H1 (cell line): ENCODE results near the gene HBQ1. TPM values are rescaled to one million over a fixed set of nuclear protein-coding genes. Genes with fewer than 3 reads are reported as not detected.

ENCODE experiments used
- CTCF ChIA-PET: fragments of 300-600 bp; sonication (Branson Sonifier 250); formaldehyde crosslinking; loops from one replicate; lab custom pipeline; 2021; ENCODE audit not compliant: partially characterized antibody; lab: Charles Lee
- POLR2A ChIA-PET: fragments of 300-600 bp; sonication (Branson Sonifier 250); formaldehyde crosslinking; loops from one replicate; lab custom pipeline; 2021; ENCODE audit warnings: inconsistent platforms; ENCODE audit not compliant: partially characterized antibody; lab: Charles Lee
- DNase-seq, 2 experiments: peaks; one replicate each; pipeline versions ENCODE4 v3.0.0 to v3.0.0-alpha.2; 2010 to 2022; ENCODE audit warnings: low spot score in 2 of 2, low read depth in 1 of 2, mixed read lengths in 1 of 2
- FAIRE-seq: peaks from 2 replicates; lab custom pipeline; 2011; peaks lifted over from hg19 to GRCh38; lab: Jason Lieb, UNC
- H2AFZ ChIP-seq: 2 replicates; pipeline ENCODE4 v1.8.1; 2012; ENCODE audit warnings: low read length, inconsistent platforms
- H2AK5ac ChIP-seq: 2 replicates; pipeline ENCODE4 v1.6.1; 2013; ENCODE audit warnings: low read depth, low read length
- H2BK120ac ChIP-seq: replicated peaks from 2 replicates; pipeline ENCODE3; 2013; ENCODE audit warnings: low read depth, low read length, inconsistent platforms
- H2BK12ac ChIP-seq: 2 replicates; pipeline ENCODE4 v1.6.1; 2013; ENCODE audit warnings: low read depth, low read length
- H2BK15ac ChIP-seq: 2 replicates; pipeline ENCODE4 v1.6.1; 2013; ENCODE audit warnings: low read length
- H2BK20ac ChIP-seq: 2 replicates; pipeline ENCODE4 v1.6.1; 2013; ENCODE audit warnings: low read length
- H2BK5ac ChIP-seq: 2 replicates; pipeline ENCODE4 v1.6.1; 2013; ENCODE audit warnings: low read depth, low read length
- H3K14ac ChIP-seq: 2 replicates; pipeline ENCODE4 v1.6.1; 2013; ENCODE audit warnings: inconsistent platforms; ENCODE audit not compliant: insufficient read length
- H3K18ac ChIP-seq: 2 replicates; pipeline ENCODE4 v1.6.1; 2013; ENCODE audit warnings: low read length; ENCODE audit errors: extremely low read depth
- H3K23ac ChIP-seq: 2 replicates; pipeline ENCODE4 v1.6.1; 2013; ENCODE audit warnings: inconsistent platforms; ENCODE audit not compliant: insufficient read length
- H3K23me2 ChIP-seq: 2 replicates; pipeline ENCODE4 v1.6.1; 2013; ENCODE audit warnings: low read depth, low read length
- H3K27ac ChIP-seq: 2 replicates; pipeline ENCODE4 v1.6.1; 2011; ENCODE audit warnings: low read depth, low read length, inconsistent platforms
- H3K27me3 ChIP-seq, 4 experiments: replicated peaks in 1 of 4; 1 replicate in 1 of 4; 2 replicates in 3 of 4; pipeline versions ENCODE4 v1.6.1 to v1.8.1; 2011 to 2013; ENCODE audit warnings: low read length in 3 of 4, mild to moderate bottlenecking in 3 of 4, inconsistent platforms in 2 of 4, mixed read lengths in 2 of 4, moderate library complexity in 1 of 4; ENCODE audit not compliant: control insufficient read depth in 3 of 4, insufficient read depth in 3 of 4; ENCODE audit errors: extremely low read depth in 1 of 4
- H3K36me3 ChIP-seq, 4 experiments: 2 replicates each; pipeline versions ENCODE4 v1.6.1 to v1.8.1; 2011 to 2013; ENCODE audit warnings: mild to moderate bottlenecking in 4 of 4, low read length in 3 of 4, moderate library complexity in 2 of 4, control low read depth in 1 of 4, inconsistent platforms in 1 of 4; ENCODE audit not compliant: insufficient read depth in 4 of 4, control insufficient read depth in 2 of 4
- H3K4ac ChIP-seq: replicated peaks from 2 replicates; pipeline ENCODE3; 2013; ENCODE audit warnings: low read length, low read depth, mixed read lengths, inconsistent platforms; ENCODE audit not compliant: insufficient read length
- H3K4me1 ChIP-seq, 4 experiments: replicated peaks in 1 of 4; 1 replicate in 1 of 4; 2 replicates in 3 of 4; pipeline versions ENCODE4 v1.6.1 to v1.8.1; 2011 to 2013; ENCODE audit warnings: low read length in 3 of 4, inconsistent platforms in 2 of 4, mixed read lengths in 1 of 4; ENCODE audit not compliant: insufficient read depth in 4 of 4, control insufficient read depth in 3 of 4
- H3K4me2 ChIP-seq, 2 experiments: 2 replicates each; pipeline versions ENCODE4 v1.6.1 to v1.8.1; 2011 to 2013; ENCODE audit warnings: low read depth in 2 of 2, low read length in 2 of 2, control low read depth in 1 of 2, inconsistent platforms in 1 of 2, mild to moderate bottlenecking in 1 of 2; ENCODE audit not compliant: insufficient read depth in 1 of 2
- H3K4me3 ChIP-seq, 4 experiments: fragments of 200-600, 300-600 bp in 1 of 4; sonication (generic), shearing (Covaris generic), sonication (Bioruptor Twin) in 1 of 4; 2 replicates each; pipeline versions ENCODE4 v1.5.1 to v1.8.1; 2011 to 2016; ENCODE audit warnings: low read length in 4 of 4, low read depth in 3 of 4, control low read depth in 2 of 4, inconsistent platforms in 2 of 4, mild to moderate bottlenecking in 2 of 4, mixed read lengths in 1 of 4, moderate library complexity in 1 of 4; ENCODE audit not compliant: insufficient read depth in 2 of 4; ENCODE audit errors: extremely low read depth in 1 of 4
- H3K56ac ChIP-seq: replicated peaks from 2 replicates; pipeline ENCODE3; 2013; ENCODE audit warnings: low read depth, mild to moderate bottlenecking, mixed read lengths, low read length, inconsistent platforms; ENCODE audit not compliant: insufficient read length
- H3K79me1 ChIP-seq: 2 replicates; pipeline ENCODE4 v1.6.1; 2013; ENCODE audit warnings: low read depth, low read length, control low read depth
- H3K79me2 ChIP-seq, 2 experiments: 2 replicates each; pipeline versions ENCODE4 v1.6.1 to v1.8.1; 2012 to 2013; ENCODE audit warnings: low read length in 2 of 2, mild to moderate bottlenecking in 2 of 2, inconsistent platforms in 1 of 2; ENCODE audit not compliant: insufficient read depth in 2 of 2, control insufficient read depth in 1 of 2
- H3K9ac ChIP-seq, 4 experiments: replicated peaks in 1 of 4; 1 replicate in 1 of 4; 2 replicates in 3 of 4; pipeline versions ENCODE4 v1.6.1 to v1.8.1; 2011 to 2013; ENCODE audit warnings: low read depth in 3 of 4, low read length in 3 of 4, control low read depth in 2 of 4, mild to moderate bottlenecking in 2 of 4, moderate library complexity in 2 of 4, inconsistent platforms in 1 of 4; ENCODE audit errors: extremely low read depth in 1 of 4
- H3K9me3 ChIP-seq, 2 experiments: 2 replicates each; pipeline versions ENCODE4 v1.6.1 to v1.8.1; 2012 to 2013; ENCODE audit warnings: mild to moderate bottlenecking in 2 of 2, moderate library complexity in 2 of 2, control low read depth in 1 of 2, inconsistent platforms in 1 of 2, low read depth in 1 of 2, low read length in 1 of 2, mixed read lengths in 1 of 2; ENCODE audit not compliant: insufficient read depth in 2 of 2
- H4K20me1 ChIP-seq, 2 experiments: replicated peaks in 1 of 2; 2 replicates each; pipeline versions ENCODE3 to v1.8.1; 2011 to 2013; ENCODE audit warnings: inconsistent platforms in 2 of 2, low read length in 2 of 2, mild to moderate bottlenecking in 1 of 2; ENCODE audit not compliant: insufficient read depth in 2 of 2, control insufficient read depth in 1 of 2
- H4K5ac ChIP-seq: 2 replicates; pipeline ENCODE4 v1.6.1; 2013; ENCODE audit warnings: low read length, low read depth, mixed read lengths, inconsistent platforms; ENCODE audit not compliant: insufficient read length
- H4K8ac ChIP-seq: 2 replicates; pipeline ENCODE4 v1.8.0; 2013; ENCODE audit warnings: mild to moderate bottlenecking, moderate library complexity, low read length, inconsistent platforms; ENCODE audit not compliant: insufficient read depth; ENCODE audit errors: extremely low read depth
- H4K91ac ChIP-seq: replicated peaks from 2 replicates; pipeline ENCODE3; 2013; ENCODE audit warnings: low read length, mixed read lengths, inconsistent platforms; ENCODE audit not compliant: insufficient read length
- POLR2AphosphoS5 ChIP-seq: IDR thresholded peaks from 2 replicates; pipeline ENCODE4 v1.6.1; 2011; ENCODE audit warnings: low read depth, low read length
- TEAD4 ChIP-seq: IDR thresholded peaks from 2 replicates; pipeline ENCODE4 v1.6.1; 2012; ENCODE audit warnings: low read depth, low read length, inconsistent platforms, mixed read lengths
- WGBS, 2 experiments: shearing (Covaris generic) in 1 of 2; methylation state at CpG; one replicate each; pipeline versions ENCODE4 v1.1.6 to v1.1.7; 2013 to 2015; ENCODE audit warnings: low lambda C conversion rate in 2 of 2, mixed read lengths in 2 of 2, inconsistent platforms in 1 of 2, low coverage in 1 of 2, missing lambda C conversion rate in 1 of 2; ENCODE audit not compliant: insufficient replicate concordance in 2 of 2, insufficient coverage in 1 of 2, insufficient read length in 1 of 2; ENCODE audit errors: extremely low coverage in 1 of 2, missing lambda C conversion rate in 1 of 2; 5-methylcytosine and 5-hydroxymethylcytosine counted together
- polyA plus RNA-seq, 7 experiments: library from polyadenylated mRNA; depleted of rRNA in 3 of 7; stranded (reverse) in 5 of 7; unstranded in 2 of 7; fragments of >200 nt in 5 of 7; fragments of 200-250 nt in 2 of 7; gene quantifications; 1 replicate in 5 of 7; 2 replicates in 1 of 7; 4 replicates in 1 of 7; pipeline versions ENCODE4 v1.2.1 to v1.2.3, GENCODE V29; 2011 to 2013; ENCODE audit warnings: missing spikeins in 2 of 7, mixed read lengths in 2 of 7
- total RNA-seq: library from RNA; stranded (reverse); fragmentation: NEBNext Ultra II Directional; extraction: Animal tissue kit (Norgen Biotek cat#: 25700); gene quantifications from 2 replicates; pipeline ENCODE4 v1.2.1, GENCODE V29; 2021

Gene HBQ1
- total and polyA plus RNA-seq, 2 of the 8 experiments (the other 6 are each of a cell fraction or from before 2014, with no cell fraction given), result 2.9 to 17.1 TPM

DNA sequence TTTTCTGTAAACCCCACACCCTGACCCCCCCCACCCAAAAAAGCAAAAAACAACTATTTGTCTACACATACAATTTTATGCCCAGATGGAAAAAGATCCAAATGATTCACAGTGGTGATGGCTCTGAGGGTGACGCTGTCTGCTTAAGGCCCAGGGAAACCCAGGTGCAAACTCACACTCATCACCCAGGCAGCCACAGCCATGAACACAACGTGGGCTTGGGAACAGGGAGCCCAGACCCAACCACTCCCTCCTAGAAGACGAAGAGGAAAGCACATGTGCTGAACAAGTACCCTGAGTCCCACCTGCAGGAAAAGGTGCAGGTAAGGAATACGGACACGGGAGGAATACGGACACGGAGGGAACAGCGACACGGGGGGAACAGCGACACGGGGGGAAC is 5.4 kb downstream of the HBQ1 start:
- Histone ChIP-seq H2BK15ac (no peak overlapping the region), H2BK20ac (no peak overlapping the region), H3K56ac (no peak overlapping the region), H4K20me1 (peaks cover 7 to 11% of the 10 kb centered on the region in 2 experiments), H3K27me3 (peaks cover under 1 to 5% (median 4%) of the 10 kb centered on the region in 4 experiments; a peak in 5 of 7 replicates), H2BK5ac (no peak overlapping the region), H3K4me3 (no peak overlapping the region), H3K4me2 (no peak overlapping the region), H3K9me3 (peaks cover 0 to 3% of the 10 kb centered on the region in 2 experiments; a peak in 1 of 4 replicates), H3K4me1 (peaks cover 0 to 5% (median 1%) of the 10 kb centered on the region in 4 experiments; a peak in 4 of 7 replicates), H3K9ac (no peak overlapping the region), H4K5ac (no peak overlapping the region), H2BK120ac (no peak overlapping the region), H3K14ac (no peak overlapping the region), H4K91ac (no peak overlapping the region), H3K27ac (no peak overlapping the region), H3K23ac (no peak overlapping the region), H4K8ac (no peak overlapping the region), H3K18ac (no peak overlapping the region), H3K79me1 (no peaks in the 10 kb centered on the region; the same call in 1 of the 2 replicates), H2AK5ac (no peak overlapping the region), H2BK12ac (no peak overlapping the region), H3K79me2 (no peaks in the 10 kb centered on the region), H3K4ac (no peak overlapping the region), H3K36me3 (peaks cover 17 to 36% (median 31%) of the 10 kb centered on the region in 4 experiments; a peak in 7 of 8 replicates), H2AFZ (no peak overlapping the region), H3K23me2 (peaks cover 4% of the 10 kb centered on the region; the same call in 1 of the 2 replicates)
- 97% methylated on average over 9 of the region's 11 CpGs; no CpG with 5 or more reads in 1 of the 2 experiments for WGBS, 2 experiments
- ChIA-PET POLR2A (interaction anchor here (1.0 kb wide), 1 partner anchor 16 kb away, joined by 4 read pairs; no protein-coding TSS in a partner anchor), CTCF (interaction anchor here (0.9 to 1.2 kb wide), 2 partner anchors 42 to 68 kb away, joined by 3 read pairs; no protein-coding TSS in a partner anchor)
- FAIRE-seq (no peak), DNase-seq (no peak)
- TF ChIP-seq TEAD4 (no peak), POLR2AphosphoS5 (0 out of 2 replicates have a peak, but pooled peaks have one; percentile 6)
